Measurements from ENCODE around the gene PLCD3.

PLCD3 gene

GRCh38 chr17:45156242-45156641 is 23.9 kb upstream of the PLCD3 start:
- Histone ChIP-seq H3K27me3 (ENCODE audit: insufficient read depth, insufficient read length) (no peaks in the 10 kb centered on the region), H3K4me3 (ENCODE audit: insufficient read length, low read depth) (no peak overlapping the region), H3K36me3 (ENCODE audit: insufficient read depth, insufficient read length, low read length) (no peaks in the 10 kb centered on the region), H3K4me1 (ENCODE audit: insufficient read depth, insufficient read length) (no peaks in the 10 kb centered on the region), H3K9ac (ENCODE audit: insufficient read length, low read depth) (no peak overlapping the region), H3K9me3 (ENCODE audit: insufficient read depth, low read length) (no peaks in the 10 kb centered on the region)
- no peak for DNase-seq (ENCODE audit: low read depth, low spot score)
- TF ChIP-seq YY1 (IDR thresholded peaks at IDR 0.05; ENCODE audit: insufficient read depth, insufficient read length): no peak
- TF ChIP-seq SUZ12 (IDR thresholded peaks at IDR 0.05; ENCODE audit: extremely low read depth, insufficient read depth, insufficient read length): no peak
- TF ChIP-seq ZNF274 (IDR thresholded peaks at IDR 0.05; ENCODE audit: low read depth, low read length): no peak

- H3K9me3 ChIP-seq (ENCODE audit: insufficient read depth, low read length): no peaks in the 10 kb centered on the region
- no peak for DNase-seq (ENCODE audit: low read depth, low spot score)
- H3K4me3 ChIP-seq (ENCODE audit: insufficient read length, low read depth): no peak overlapping the region
- no peaks in the 10 kb centered on the region for H3K36me3 ChIP-seq (ENCODE audit: insufficient read depth, insufficient read length, low read length)
- H3K27me3 ChIP-seq (ENCODE audit: insufficient read depth, insufficient read length): no peaks in the 10 kb centered on the region
- no peaks in the 10 kb centered on the region for H3K4me1 ChIP-seq (ENCODE audit: insufficient read depth, insufficient read length)
- TF ChIP-seq ZNF274 (IDR thresholded peaks at IDR 0.05; ENCODE audit: low read depth, low read length) (no peak), SUZ12 (IDR thresholded peaks at IDR 0.05; ENCODE audit: extremely low read depth, insufficient read depth, insufficient read length) (no peak), YY1 (IDR thresholded peaks at IDR 0.05; ENCODE audit: insufficient read depth, insufficient read length) (no peak)
- H3K9ac ChIP-seq (ENCODE audit: insufficient read length, low read depth): no peak overlapping the region
Observed at GRCh38 chr17:45155483-45155882, 23.2 kb upstream of the PLCD3 start.

GRCh38 chr17:45155029-45155428 is 22.7 kb upstream of the PLCD3 start:
- no peak for DNase-seq (ENCODE audit: low read depth, low spot score)
- Histone ChIP-seq H3K9ac (ENCODE audit: insufficient read length, low read depth) (no peak overlapping the region), H3K4me1 (ENCODE audit: insufficient read depth, insufficient read length) (no peaks in the 10 kb centered on the region), H3K36me3 (ENCODE audit: insufficient read depth, insufficient read length, low read length) (peaks cover 4% of the 10 kb centered on the region), H3K27me3 (ENCODE audit: insufficient read depth, insufficient read length) (no peaks in the 10 kb centered on the region), H3K4me3 (ENCODE audit: insufficient read length, low read depth) (no peak overlapping the region), H3K9me3 (ENCODE audit: insufficient read depth, low read length) (no peaks in the 10 kb centered on the region)
- TF ChIP-seq YY1 (IDR thresholded peaks at IDR 0.05; ENCODE audit: insufficient read depth, insufficient read length) (no peak), ZNF274 (IDR thresholded peaks at IDR 0.05; ENCODE audit: low read depth, low read length) (no peak), SUZ12 (IDR thresholded peaks at IDR 0.05; ENCODE audit: extremely low read depth, insufficient read depth, insufficient read length) (no peak)

- peak overlapping the region; percentile 98 for H3K4me3 ChIP-seq (ENCODE audit: insufficient read length, low read depth)
- H3K9ac ChIP-seq (ENCODE audit: insufficient read length, low read depth): peak overlapping the region; percentile 39
- H3K4me1 ChIP-seq (ENCODE audit: insufficient read depth, insufficient read length): no peaks in the 10 kb centered on the region
- no peak for DNase-seq (ENCODE audit: low read depth, low spot score)
- no peaks in the 10 kb centered on the region for H3K27me3 ChIP-seq (ENCODE audit: insufficient read depth, insufficient read length)
- no peak for TF ChIP-seq YY1 (IDR thresholded peaks at IDR 0.05; ENCODE audit: insufficient read depth, insufficient read length)
- no peak for TF ChIP-seq SUZ12 (IDR thresholded peaks at IDR 0.05; ENCODE audit: extremely low read depth, insufficient read depth, insufficient read length)
- TF ChIP-seq ZNF274 (IDR thresholded peaks at IDR 0.05; ENCODE audit: low read depth, low read length): no peak
- H3K36me3 ChIP-seq (ENCODE audit: insufficient read depth, insufficient read length, low read length): peaks cover 11% of the 10 kb centered on the region
- no peaks in the 10 kb centered on the region for H3K9me3 ChIP-seq (ENCODE audit: insufficient read depth, low read length)
Observed at GRCh38 chr17:45150911-45151809, 18.8 kb upstream of the PLCD3 start.

GRCh38 chr17:45149669-45150664 is 17.7 kb upstream of the PLCD3 start:
- no peaks in the 10 kb centered on the region for H3K9me3 ChIP-seq (ENCODE audit: insufficient read depth, low read length)
- peaks cover 2% of the 10 kb centered on the region for H3K4me1 ChIP-seq (ENCODE audit: insufficient read depth, insufficient read length)
- TF ChIP-seq ZNF274 (IDR thresholded peaks at IDR 0.05; ENCODE audit: low read depth, low read length) (no peak), YY1 (IDR thresholded peaks at IDR 0.05; ENCODE audit: insufficient read depth, insufficient read length) (no peak), SUZ12 (IDR thresholded peaks at IDR 0.05; ENCODE audit: extremely low read depth, insufficient read depth, insufficient read length) (no peak)
- DNase-seq (ENCODE audit: low read depth, low spot score): no peak
- H3K36me3 ChIP-seq (ENCODE audit: insufficient read depth, insufficient read length, low read length): peaks cover 11% of the 10 kb centered on the region
- peak overlapping the region; percentile 98 for H3K4me3 ChIP-seq (ENCODE audit: insufficient read length, low read depth)
- no peaks in the 10 kb centered on the region for H3K27me3 ChIP-seq (ENCODE audit: insufficient read depth, insufficient read length)
- peak overlapping the region; percentile 97 for H3K9ac ChIP-seq (ENCODE audit: insufficient read length, low read depth)

- TF ChIP-seq YY1 (IDR thresholded peaks at IDR 0.05; ENCODE audit: insufficient read depth, insufficient read length) (no peak), SUZ12 (IDR thresholded peaks at IDR 0.05; ENCODE audit: extremely low read depth, insufficient read depth, insufficient read length) (no peak), ZNF274 (IDR thresholded peaks at IDR 0.05; ENCODE audit: low read depth, low read length) (no peak)
- Histone ChIP-seq H3K27me3 (ENCODE audit: insufficient read depth, insufficient read length) (no peaks in the 10 kb centered on the region), H3K9ac (ENCODE audit: insufficient read length, low read depth) (peak overlapping the region; percentile 97), H3K4me1 (ENCODE audit: insufficient read depth, insufficient read length) (peaks cover 5% of the 10 kb centered on the region), H3K36me3 (ENCODE audit: insufficient read depth, insufficient read length, low read length) (peaks cover 11% of the 10 kb centered on the region), H3K4me3 (ENCODE audit: insufficient read length, low read depth) (peak overlapping the region; percentile 98), H3K9me3 (ENCODE audit: insufficient read depth, low read length) (no peaks in the 10 kb centered on the region)
- no peak for DNase-seq (ENCODE audit: low read depth, low spot score)
Observed at GRCh38 chr17:45149037-45149668, 16.8 kb upstream of the PLCD3 start.

All from NT2/D1 (cell line).